Hepatocyte (in vitro differentiated cells): ENCODE data around the gene ARIH1. TPM values are rescaled to one million over a fixed set of nuclear protein-coding genes. Genes with fewer than 3 reads are reported as not detected.

ENCODE experiments used
- DNase-seq: peaks from one replicate; pipeline ENCODE4 v3.0.0-alpha.2; 2016; ENCODE audit warnings: low spot score
- H2AFZ ChIP-seq: fragments of 200-600 bp; sonication (generic); 2 replicates; pipeline ENCODE4 v1.6.0; 2016; ENCODE audit warnings: antibody characterized with exemption, mild to moderate bottlenecking
- H3K27ac ChIP-seq: fragments of 200-600 bp; sonication (generic); 2 replicates; pipeline ENCODE4 v1.5.1; 2016; ENCODE audit warnings: mild to moderate bottlenecking
- H3K27me3 ChIP-seq: fragments of 200-600 bp; sonication (generic); 2 replicates; pipeline ENCODE4 v1.6.1; 2016
- H3K36me3 ChIP-seq: fragments of 200-600 bp; sonication (generic); replicated peaks from 2 replicates; pipeline ENCODE4 v1.5.1; 2016; ENCODE audit warnings: low read depth; ENCODE audit not compliant: insufficient read depth
- H3K4me1 ChIP-seq: fragments of 200-600 bp; sonication (generic); 2 replicates; pipeline ENCODE4 v1.5.1; 2016; ENCODE audit warnings: mild to moderate bottlenecking, moderate library complexity; ENCODE audit not compliant: insufficient read depth
- H3K4me2 ChIP-seq: fragments of 200-600 bp; sonication (generic); 2 replicates; pipeline ENCODE4 v1.6.0; 2016
- H3K4me3 ChIP-seq: fragments of 200-600 bp; sonication (generic); 2 replicates; pipeline ENCODE4 v1.5.1; 2016; ENCODE audit warnings: mild to moderate bottlenecking
- H3K79me2 ChIP-seq: fragments of 200-600 bp; sonication (generic); 2 replicates; pipeline ENCODE4 v1.6.0; 2017; ENCODE audit warnings: mild to moderate bottlenecking
- H3K9me2 ChIP-seq: fragments of 200-600 bp; sonication (generic); replicated peaks from 2 replicates; pipeline ENCODE4 v1.6.0; 2017; ENCODE audit warnings: mild to moderate bottlenecking; ENCODE audit not compliant: insufficient read depth
- H3K9me3 ChIP-seq: fragments of 200-600 bp; sonication (generic); 2 replicates; pipeline ENCODE4 v1.5.1; 2016; ENCODE audit warnings: low read depth, mild to moderate bottlenecking
- H4K20me1 ChIP-seq: fragments of 200-600 bp; sonication (generic); 2 replicates; pipeline ENCODE4 v1.6.0; 2016; ENCODE audit warnings: mild to moderate bottlenecking; ENCODE audit not compliant: insufficient read depth, poor library complexity, severe bottlenecking
- EZH2 ChIP-seq: fragments of 200-600 bp; sonication (generic); IDR thresholded peaks from 2 replicates; pipeline ENCODE4 v1.6.1; 2016; ENCODE audit warnings: antibody characterized with exemption, mild to moderate bottlenecking, borderline replicate concordance
- EZH2phosphoT487 ChIP-seq: fragments of 200-600 bp; sonication (generic); IDR thresholded peaks from one replicate; pipeline ENCODE4 v1.6.1; 2018; ENCODE audit warnings: antibody characterized with exemption, mild to moderate bottlenecking, low read depth, moderate library complexity; ENCODE audit not compliant: unreplicated experiment, severe bottlenecking
- WGBS: methylation state at CpG from one replicate; pipeline ENCODE4 v1.1.6; 2016; ENCODE audit warnings: low lambda C conversion rate; ENCODE audit errors: missing lambda C conversion rate; 5-methylcytosine and 5-hydroxymethylcytosine counted together
- polyA plus RNA-seq: library from polyadenylated mRNA; unstranded; fragments of >200 nt; fragmentation: Nextera tagmentation; extraction: Ambion mirVana; gene quantifications from 2 replicates; pipeline ENCODE4 v1.2.1, GENCODE V29; 2016
- total RNA-seq: library from RNA; depleted of rRNA; stranded (reverse); fragments of >200 nt; gene quantifications from 2 replicates; pipeline ENCODE4 v1.2.3, GENCODE V29; 2014
- TF ChIP-seq, protein P1 (sequence below): fragments of 200-600 bp; sonication (generic); IDR thresholded peaks from 2 replicates; pipeline ENCODE4 v1.5.1; 2016; ENCODE audit warnings: antibody characterized with exemption, mild to moderate bottlenecking; ENCODE audit not compliant: poor library complexity

ARIH1 gene
- total and polyA plus RNA-seq, 2 experiments from 2014 or later = 61.6 to 76.3 TPM

DNA sequence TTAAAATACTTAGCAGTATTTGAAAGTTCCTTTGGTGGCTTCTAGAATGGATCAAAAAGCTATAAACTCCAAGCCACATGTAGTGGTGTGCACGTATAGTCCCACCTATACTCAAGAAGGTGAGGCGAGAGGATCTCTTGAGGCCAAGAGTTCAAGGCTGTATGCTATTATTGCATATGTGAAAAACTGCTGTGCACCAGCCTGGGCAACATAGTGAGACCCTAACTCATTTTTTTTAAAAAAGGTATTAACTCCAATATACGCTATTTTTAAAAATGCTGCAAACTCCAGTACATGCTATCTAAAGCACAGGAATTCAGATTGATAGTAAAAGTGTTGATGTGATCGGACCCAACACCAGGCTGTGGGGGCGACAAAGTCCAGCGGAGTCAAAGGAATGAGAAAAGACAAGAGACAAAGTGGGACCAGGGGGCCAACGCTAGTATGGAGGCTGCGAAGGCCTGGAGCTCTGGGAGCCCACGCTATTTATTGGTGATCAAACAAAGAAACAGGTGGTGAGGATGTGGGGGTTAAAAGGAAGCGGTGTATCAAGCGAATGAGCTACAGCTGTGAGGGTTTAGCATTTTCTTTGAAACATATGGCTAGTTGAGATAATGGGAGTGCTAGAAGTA is 66.6 kb downstream of the ARIH1 start:
- no peaks in the 10 kb centered on the region for H3K36me3 ChIP-seq
- H3K27ac ChIP-seq = no peak overlapping the region
- 98% methylated on average over 11 of the region's 11 CpGs for WGBS
- H3K79me2 ChIP-seq = peaks cover 97% of the 10 kb centered on the region
- no peak overlapping the region for H2AFZ ChIP-seq
- no peaks in the 10 kb centered on the region for H3K4me1 ChIP-seq
- no peaks in the 10 kb centered on the region for H3K9me2 ChIP-seq
- no peak overlapping the region for H3K4me2 ChIP-seq
- peaks cover 6% of the 10 kb centered on the region for H3K9me3 ChIP-seq
- H3K4me3 ChIP-seq = no peak overlapping the region
- H3K27me3 ChIP-seq = no peaks in the 10 kb centered on the region
- TF ChIP-seq, protein P1, sequence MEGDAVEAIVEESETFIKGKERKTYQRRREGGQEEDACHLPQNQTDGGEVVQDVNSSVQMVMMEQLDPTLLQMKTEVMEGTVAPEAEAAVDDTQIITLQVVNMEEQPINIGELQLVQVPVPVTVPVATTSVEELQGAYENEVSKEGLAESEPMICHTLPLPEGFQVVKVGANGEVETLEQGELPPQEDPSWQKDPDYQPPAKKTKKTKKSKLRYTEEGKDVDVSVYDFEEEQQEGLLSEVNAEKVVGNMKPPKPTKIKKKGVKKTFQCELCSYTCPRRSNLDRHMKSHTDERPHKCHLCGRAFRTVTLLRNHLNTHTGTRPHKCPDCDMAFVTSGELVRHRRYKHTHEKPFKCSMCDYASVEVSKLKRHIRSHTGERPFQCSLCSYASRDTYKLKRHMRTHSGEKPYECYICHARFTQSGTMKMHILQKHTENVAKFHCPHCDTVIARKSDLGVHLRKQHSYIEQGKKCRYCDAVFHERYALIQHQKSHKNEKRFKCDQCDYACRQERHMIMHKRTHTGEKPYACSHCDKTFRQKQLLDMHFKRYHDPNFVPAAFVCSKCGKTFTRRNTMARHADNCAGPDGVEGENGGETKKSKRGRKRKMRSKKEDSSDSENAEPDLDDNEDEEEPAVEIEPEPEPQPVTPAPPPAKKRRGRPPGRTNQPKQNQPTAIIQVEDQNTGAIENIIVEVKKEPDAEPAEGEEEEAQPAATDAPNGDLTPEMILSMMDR = no peak
- TF ChIP-seq EZH2 = no peak
- TF ChIP-seq EZH2phosphoT487 = no peak
- DNase-seq = no peak
- H4K20me1 ChIP-seq = peaks cover 14% of the 10 kb centered on the region

GRCh38 chr15:72541674-72542073 is 67.5 kb downstream of the ARIH1 start:
- no peak overlapping the region for H3K27ac ChIP-seq
- no peak overlapping the region for H2AFZ ChIP-seq
- H3K9me3 ChIP-seq = peaks cover 6% of the 10 kb centered on the region
- no peak for TF ChIP-seq EZH2
- no peak for TF ChIP-seq EZH2phosphoT487
- TF ChIP-seq, protein P1 = no peak
- H3K27me3 ChIP-seq = no peaks in the 10 kb centered on the region
- H3K4me1 ChIP-seq = no peaks in the 10 kb centered on the region
- no peak overlapping the region for H3K4me3 ChIP-seq
- H3K36me3 ChIP-seq = no peaks in the 10 kb centered on the region
- peaks cover 97% of the 10 kb centered on the region for H3K79me2 ChIP-seq
- no peak overlapping the region for H3K4me2 ChIP-seq
- peaks cover 10% of the 10 kb centered on the region for H4K20me1 ChIP-seq
- no peak for DNase-seq
- no peaks in the 10 kb centered on the region for H3K9me2 ChIP-seq

- Histone ChIP-seq H2AFZ (no peak overlapping the region), H3K36me3 (no peaks in the 10 kb centered on the region), H3K9me2 (no peaks in the 10 kb centered on the region), H3K79me2 (peaks cover 91% of the 10 kb centered on the region), H3K27me3 (no peaks in the 10 kb centered on the region), H4K20me1 (peaks cover 5% of the 10 kb centered on the region), H3K4me2 (no peak overlapping the region), H3K9me3 (peaks cover 6% of the 10 kb centered on the region), H3K27ac (no peak overlapping the region), H3K4me1 (no peaks in the 10 kb centered on the region), H3K4me3 (no peak overlapping the region)
- 81% methylated on average over 1 of the region's 1 CpG for WGBS
- no peak for DNase-seq
- TF ChIP-seq EZH2phosphoT487 (no peak), EZH2 (no peak)
- TF ChIP-seq, protein P1 = no peak
Measured at GRCh38 chr15:72545156-72545555, 71.0 kb downstream of the ARIH1 start.
